22Rv1 (cell line): ENCODE results near the gene GUCY2C.

Source experiments
- ZFX ChIP-seq: fragments of 450-650 bp; IDR thresholded peaks from 2 replicates; pipeline ENCODE4 v1.6.1; 2017; ENCODE audit warnings: antibody characterized with exemption, borderline replicate concordance
- TF ChIP-seq, protein P1 (sequence below): fragments of 450-650 bp; IDR thresholded peaks from 2 replicates; pipeline ENCODE4 v1.5.1; 2017; ENCODE audit warnings: mild to moderate bottlenecking

DNA sequence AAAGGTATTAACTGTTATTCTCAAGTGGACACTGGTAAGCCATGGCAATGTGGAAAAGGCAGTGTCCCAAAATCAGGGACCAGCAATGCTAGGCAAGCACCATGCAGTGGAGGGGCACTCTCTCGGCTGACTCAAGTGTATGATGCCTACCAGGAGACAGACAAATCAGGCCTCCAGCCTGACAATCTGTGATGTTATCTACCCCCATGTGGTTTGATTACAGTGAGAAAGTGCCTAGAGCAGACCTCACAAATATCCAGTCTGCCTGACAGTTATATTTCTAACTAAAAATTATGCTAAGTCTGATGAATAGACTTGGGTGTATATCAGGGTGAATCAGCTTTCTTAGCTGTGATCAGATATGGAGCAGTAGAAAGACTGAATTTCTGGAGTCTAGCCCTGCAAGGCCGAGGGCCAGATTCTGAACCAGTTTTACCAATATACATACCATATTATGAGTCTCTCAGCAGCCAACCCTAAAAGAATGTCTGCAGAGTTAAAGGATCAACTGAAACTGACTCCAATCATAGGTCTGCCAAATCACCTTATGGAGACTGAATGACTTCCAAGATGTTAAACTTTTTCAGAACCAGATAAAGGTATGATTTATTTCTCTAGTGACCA is 132.0 kb downstream of the GUCY2C start:
- TF ChIP-seq, protein P1, sequence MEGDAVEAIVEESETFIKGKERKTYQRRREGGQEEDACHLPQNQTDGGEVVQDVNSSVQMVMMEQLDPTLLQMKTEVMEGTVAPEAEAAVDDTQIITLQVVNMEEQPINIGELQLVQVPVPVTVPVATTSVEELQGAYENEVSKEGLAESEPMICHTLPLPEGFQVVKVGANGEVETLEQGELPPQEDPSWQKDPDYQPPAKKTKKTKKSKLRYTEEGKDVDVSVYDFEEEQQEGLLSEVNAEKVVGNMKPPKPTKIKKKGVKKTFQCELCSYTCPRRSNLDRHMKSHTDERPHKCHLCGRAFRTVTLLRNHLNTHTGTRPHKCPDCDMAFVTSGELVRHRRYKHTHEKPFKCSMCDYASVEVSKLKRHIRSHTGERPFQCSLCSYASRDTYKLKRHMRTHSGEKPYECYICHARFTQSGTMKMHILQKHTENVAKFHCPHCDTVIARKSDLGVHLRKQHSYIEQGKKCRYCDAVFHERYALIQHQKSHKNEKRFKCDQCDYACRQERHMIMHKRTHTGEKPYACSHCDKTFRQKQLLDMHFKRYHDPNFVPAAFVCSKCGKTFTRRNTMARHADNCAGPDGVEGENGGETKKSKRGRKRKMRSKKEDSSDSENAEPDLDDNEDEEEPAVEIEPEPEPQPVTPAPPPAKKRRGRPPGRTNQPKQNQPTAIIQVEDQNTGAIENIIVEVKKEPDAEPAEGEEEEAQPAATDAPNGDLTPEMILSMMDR: no peak
- TF ChIP-seq ZFX: no peak
